GM12878 (cell line): ENCODE measurements around the gene EGR1. TPM values are rescaled to one million over a fixed set of nuclear protein-coding genes. Genes with fewer than 3 reads are reported as not detected.

Experiments used
- ASH2L ChIP-seq: fragments of 300-600, 200-600 bp; sonication (generic); IDR thresholded peaks from 2 replicates; pipeline ENCODE4 v1.6.1; 2017; ENCODE audit warnings: low read depth, mild to moderate bottlenecking, borderline replicate concordance
- BCL3 ChIP-seq: IDR thresholded peaks from 2 replicates; pipeline ENCODE4 v1.6.1; 2011; ENCODE audit warnings: borderline replicate concordance, low read depth, mild to moderate bottlenecking, moderate library complexity, low read length; ENCODE audit not compliant: insufficient read depth, poor library complexity, severe bottlenecking
- CREB1 ChIP-seq: IDR thresholded peaks from 2 replicates; pipeline ENCODE4 v1.6.1; 2012; ENCODE audit warnings: low read depth, mild to moderate bottlenecking, inconsistent platforms
- CREM ChIP-seq: IDR thresholded peaks from 2 replicates; pipeline ENCODE4 v1.6.1; 2014; ENCODE audit warnings: antibody characterized with exemption, low read depth
- GATAD2B ChIP-seq: fragments of 450-650 bp; conservative IDR thresholded peaks from 2 replicates; pipeline ENCODE4 v1.6.1; 2017; ENCODE audit warnings: low read depth, mild to moderate bottlenecking, moderate library complexity
- IKZF2 ChIP-seq, 2 experiments: fragments of 450-650 bp; IDR thresholded peaks; 2 replicates each; pipeline ENCODE4 v1.6.1; 2017; ENCODE audit warnings: mild to moderate bottlenecking in 2 of 2, moderate library complexity in 2 of 2
- IRF5 ChIP-seq: fragments of 450-650 bp; IDR thresholded peaks from 2 replicates; pipeline ENCODE4 v1.6.1; 2017; ENCODE audit warnings: borderline replicate concordance
- LARP7 ChIP-seq: fragments of 450-650 bp; IDR thresholded peaks from 2 replicates; pipeline ENCODE4 v1.6.1; 2017; ENCODE audit warnings: mild to moderate bottlenecking
- MTA3 ChIP-seq: IDR thresholded peaks from 2 replicates; pipeline ENCODE4 v1.6.1; 2012; ENCODE audit warnings: low read length, inconsistent platforms, borderline replicate concordance
- NFYA ChIP-seq: IDR thresholded peaks from 2 replicates; pipeline ENCODE4 v1.6.1; 2011; ENCODE audit warnings: low read depth, mild to moderate bottlenecking, low read length, improper control_type of control experiment, borderline replicate concordance
- NR2C1 ChIP-seq: fragments of 450-650 bp; IDR thresholded peaks from 2 replicates; pipeline ENCODE4 v1.6.1; 2017; ENCODE audit warnings: antibody characterized with exemption, mild to moderate bottlenecking, moderate library complexity
- NR2F1 ChIP-seq: fragments of 450-650 bp; conservative IDR thresholded peaks from 2 replicates; pipeline ENCODE4 v1.6.1; 2017; ENCODE audit warnings: mild to moderate bottlenecking
- RAD51 ChIP-seq: fragments of 450-650 bp; IDR thresholded peaks from 2 replicates; pipeline ENCODE4 v1.6.1; 2016; ENCODE audit warnings: moderate library complexity, mild to moderate bottlenecking, inconsistent platforms
- RELB ChIP-seq: fragments of 450-650 bp; IDR thresholded peaks from 2 replicates; pipeline ENCODE4 v1.6.1; 2017; ENCODE audit warnings: low read depth, mild to moderate bottlenecking, moderate library complexity
- RUNX3 ChIP-seq: IDR thresholded peaks from 2 replicates; pipeline ENCODE4 v1.6.1; 2012; ENCODE audit warnings: low read length, inconsistent platforms
- SIN3A ChIP-seq: IDR thresholded peaks from 2 replicates; pipeline ENCODE4 v1.6.1; 2012; ENCODE audit warnings: low read depth, low read length, improper control_type of control experiment
- TBL1XR1 ChIP-seq: IDR thresholded peaks from 2 replicates; pipeline ENCODE4 v1.6.1; 2012; ENCODE audit warnings: low read depth, low read length, improper control_type of control experiment
- WRNIP1 ChIP-seq: IDR thresholded peaks from 2 replicates; pipeline ENCODE4 v1.6.1; 2011; ENCODE audit warnings: low read depth, low read length, improper control_type of control experiment, borderline replicate concordance
- polyA plus RNA-seq, 11 experiments: library from polyadenylated mRNA; depleted of rRNA in 4 of 11; unstranded in 6 of 11; stranded (reverse) in 5 of 11; fragments of >200 nt; fragmentation: Nextera tagmentation in 4 of 11; fragmentation: Illumina TruSeq in 1 of 11; extraction: Ambion mirVana in 4 of 11; extraction: Trizol in 1 of 11; gene quantifications; 1 replicate in 1 of 11; 2 replicates in 10 of 11; pipeline versions ENCODE4 v1.2.1 to v1.2.3, GENCODE V29; 2011 to 2016; ENCODE audit warnings: inconsistent platforms in 2 of 11, missing spikeins in 2 of 11, low read depth in 1 of 11
- total RNA-seq, 4 experiments: library from RNA; depleted of rRNA in 3 of 4; stranded (reverse); fragments of >200 nt in 3 of 4; fragmentation: Illumina TruSeq in 1 of 4; extraction: Trizol in 1 of 4; gene quantifications; 2 replicates each; pipeline versions ENCODE4 v1.2.1 to v1.2.3, GENCODE V29; 2013 to 2021
- TF ChIP-seq, protein P1 (sequence below): fragments of 450-650 bp; IDR thresholded peaks from 2 replicates; pipeline ENCODE4 v1.6.1; 2017; ENCODE audit warnings: mild to moderate bottlenecking, moderate library complexity
- TF ChIP-seq, protein P2 (sequence below): fragments of 450-650 bp; IDR thresholded peaks from 2 replicates; pipeline ENCODE4 v1.6.1; 2018; ENCODE audit warnings: mild to moderate bottlenecking, low read depth, moderate library complexity; ENCODE audit not compliant: partially characterized antibody

EGR1 gene
- total and polyA plus RNA-seq, 10 of the 15 experiments (the other 5 are each of a cell fraction or from before 2014, with no cell fraction given), result 0.89 to 7.3 (median 2.5) TPM

DNA sequence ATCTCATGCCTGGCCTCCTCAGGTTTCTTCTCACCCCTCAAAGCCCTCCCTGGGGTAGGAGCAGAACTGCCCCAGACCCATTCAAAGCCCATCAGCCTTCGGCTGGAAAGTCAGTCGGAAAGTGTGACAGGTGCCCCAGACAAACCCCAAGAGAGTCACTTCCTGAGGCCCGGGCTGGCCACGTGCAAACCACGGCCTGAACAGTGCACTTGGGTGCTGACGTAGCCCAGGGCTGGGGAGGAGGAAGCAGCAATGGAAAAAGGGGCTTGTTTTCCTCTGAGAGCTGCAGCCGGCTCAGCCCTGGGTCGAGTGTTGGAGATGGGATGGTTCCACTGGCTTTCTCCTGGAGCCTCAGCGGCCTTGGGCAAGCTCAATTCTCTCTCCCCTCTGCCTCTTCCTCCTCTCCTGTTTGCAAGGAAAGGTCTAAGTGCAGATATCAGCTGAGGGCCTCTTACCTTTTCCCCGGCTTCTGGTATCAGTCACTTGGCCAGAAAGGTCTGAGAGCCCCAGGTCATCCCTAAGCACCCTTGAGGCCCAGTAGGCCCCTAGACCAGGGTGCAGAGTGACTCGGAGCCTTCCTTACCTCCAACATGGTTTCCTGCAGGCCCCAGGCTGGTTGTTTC lies 5.9 kb upstream of the EGR1 start (continued):
- TF ChIP-seq ASH2L (no peak), RAD51 (no peak), NFYA (no peak), MTA3 (no peak), IRF5 (no peak), LARP7 (no peak), GATAD2B (no peak), CREB1 (peak; percentile 71; the same call in 1 of the 2 replicates), IKZF2 (IDR thresholded peaks at IDR 0.05) (peak; percentile 31 to 35; a peak in 2 of 4 replicates), RELB (no peak), TBL1XR1 (no peak), NR2C1 (no peak), RUNX3 (peak; percentile 40; the same call in 1 of the 2 replicates), BCL3 (no peak), CREM (peak; percentile 60; the same call in 1 of the 2 replicates), SIN3A (no peak), NR2F1 (no peak), WRNIP1 (no peak)
- TF ChIP-seq, protein P1, sequence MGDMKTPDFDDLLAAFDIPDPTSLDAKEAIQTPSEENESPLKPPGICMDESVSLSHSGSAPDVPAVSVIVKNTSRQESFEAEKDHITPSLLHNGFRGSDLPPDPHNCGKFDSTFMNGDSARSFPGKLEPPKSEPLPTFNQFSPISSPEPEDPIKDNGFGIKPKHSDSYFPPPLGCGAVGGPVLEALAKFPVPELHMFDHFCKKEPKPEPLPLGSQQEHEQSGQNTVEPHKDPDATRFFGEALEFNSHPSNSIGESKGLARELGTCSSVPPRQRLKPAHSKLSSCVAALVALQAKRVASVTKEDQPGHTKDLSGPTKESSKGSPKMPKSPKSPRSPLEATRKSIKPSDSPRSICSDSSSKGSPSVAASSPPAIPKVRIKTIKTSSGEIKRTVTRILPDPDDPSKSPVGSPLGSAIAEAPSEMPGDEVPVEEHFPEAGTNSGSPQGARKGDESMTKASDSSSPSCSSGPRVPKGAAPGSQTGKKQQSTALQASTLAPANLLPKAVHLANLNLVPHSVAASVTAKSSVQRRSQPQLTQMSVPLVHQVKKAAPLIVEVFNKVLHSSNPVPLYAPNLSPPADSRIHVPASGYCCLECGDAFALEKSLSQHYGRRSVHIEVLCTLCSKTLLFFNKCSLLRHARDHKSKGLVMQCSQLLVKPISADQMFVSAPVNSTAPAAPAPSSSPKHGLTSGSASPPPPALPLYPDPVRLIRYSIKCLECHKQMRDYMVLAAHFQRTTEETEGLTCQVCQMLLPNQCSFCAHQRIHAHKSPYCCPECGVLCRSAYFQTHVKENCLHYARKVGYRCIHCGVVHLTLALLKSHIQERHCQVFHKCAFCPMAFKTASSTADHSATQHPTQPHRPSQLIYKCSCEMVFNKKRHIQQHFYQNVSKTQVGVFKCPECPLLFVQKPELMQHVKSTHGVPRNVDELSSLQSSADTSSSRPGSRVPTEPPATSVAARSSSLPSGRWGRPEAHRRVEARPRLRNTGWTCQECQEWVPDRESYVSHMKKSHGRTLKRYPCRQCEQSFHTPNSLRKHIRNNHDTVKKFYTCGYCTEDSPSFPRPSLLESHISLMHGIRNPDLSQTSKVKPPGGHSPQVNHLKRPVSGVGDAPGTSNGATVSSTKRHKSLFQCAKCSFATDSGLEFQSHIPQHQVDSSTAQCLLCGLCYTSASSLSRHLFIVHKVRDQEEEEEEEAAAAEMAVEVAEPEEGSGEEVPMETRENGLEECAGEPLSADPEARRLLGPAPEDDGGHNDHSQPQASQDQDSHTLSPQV, result no peak
- TF ChIP-seq, protein P2, sequence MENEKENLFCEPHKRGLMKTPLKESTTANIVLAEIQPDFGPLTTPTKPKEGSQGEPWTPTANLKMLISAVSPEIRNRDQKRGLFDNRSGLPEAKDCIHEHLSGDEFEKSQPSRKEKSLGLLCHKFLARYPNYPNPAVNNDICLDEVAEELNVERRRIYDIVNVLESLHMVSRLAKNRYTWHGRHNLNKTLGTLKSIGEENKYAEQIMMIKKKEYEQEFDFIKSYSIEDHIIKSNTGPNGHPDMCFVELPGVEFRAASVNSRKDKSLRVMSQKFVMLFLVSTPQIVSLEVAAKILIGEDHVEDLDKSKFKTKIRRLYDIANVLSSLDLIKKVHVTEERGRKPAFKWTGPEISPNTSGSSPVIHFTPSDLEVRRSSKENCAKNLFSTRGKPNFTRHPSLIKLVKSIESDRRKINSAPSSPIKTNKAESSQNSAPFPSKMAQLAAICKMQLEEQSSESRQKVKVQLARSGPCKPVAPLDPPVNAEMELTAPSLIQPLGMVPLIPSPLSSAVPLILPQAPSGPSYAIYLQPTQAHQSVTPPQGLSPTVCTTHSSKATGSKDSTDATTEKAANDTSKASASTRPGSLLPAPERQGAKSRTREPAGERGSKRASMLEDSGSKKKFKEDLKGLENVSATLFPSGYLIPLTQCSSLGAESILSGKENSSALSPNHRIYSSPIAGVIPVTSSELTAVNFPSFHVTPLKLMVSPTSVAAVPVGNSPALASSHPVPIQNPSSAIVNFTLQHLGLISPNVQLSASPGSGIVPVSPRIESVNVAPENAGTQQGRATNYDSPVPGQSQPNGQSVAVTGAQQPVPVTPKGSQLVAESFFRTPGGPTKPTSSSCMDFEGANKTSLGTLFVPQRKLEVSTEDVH, result no peak
